HT-29 (cell line): ENCODE data around the gene CCL21. TPM values are rescaled to one million over a fixed set of nuclear protein-coding genes. Genes with fewer than 3 reads are reported as not detected.
A peak's percentile ranks its signal among the peaks of the same experiment; 100 is the strongest.
"Not testable (repeated sequence)": the region's sequence is repeated elsewhere in the genome, so short reads cannot be mapped to it uniquely, and the experiment has no call there.

Experiments
- DNase-seq: peaks from one replicate; pipeline ENCODE4 v3.0.0-alpha.2; 2015; ENCODE audit warnings: low spot score
- total RNA-seq: library from RNA; depleted of rRNA; stranded (reverse); fragments of >200 nt; shearing (Covaris generic); gene quantifications from 2 replicates; pipeline ENCODE4 v1.2.3, GENCODE V29; 2014; rRNA removed

Gene CCL21
- total RNA-seq = not detected in 2 replicates

- no peak for DNase-seq
These were observed at the start of gene CCL21 for GRCh38 chr9:34710023-34710422. Gene CCL21 (minus strand): TSS chr9:34710136. CDS start chr9:34710066, 70 bp downstream.

- DNase-seq = no peak
These were observed 49.6 kb upstream of the CCL21 start for GRCh38 chr9:34759432-34760134.

GRCh38 chr9:34750320-34750719 lies 40.4 kb upstream of the CCL21 start:
- DNase-seq = not testable (repeated sequence)

- DNase-seq = no peak
These were observed 36.6 kb upstream of the CCL21 start for GRCh38 chr9:34746526-34746925.

- peak; percentile 25 for DNase-seq
These were observed 34.6 kb upstream of the CCL21 start for GRCh38 chr9:34744295-34745221.

GRCh38 chr9:34742710-34743109 lies 32.8 kb upstream of the CCL21 start:
- DNase-seq = no peak

- no peak for DNase-seq
These were observed 31.7 kb upstream of the CCL21 start for GRCh38 chr9:34741628-34742027.

GRCh38 chr9:34740176-34740575 lies 30.2 kb upstream of the CCL21 start:
- DNase-seq = not testable (repeated sequence)

GRCh38 chr9:34737677-34738260 lies 27.8 kb upstream of the CCL21 start:
- no peak for DNase-seq

GRCh38 chr9:34734720-34735119 lies 24.8 kb upstream of the CCL21 start:
- DNase-seq = no peak

GRCh38 chr9:34732886-34733285 lies 22.9 kb upstream of the CCL21 start:
- no peak for DNase-seq

- no peak for DNase-seq
These were observed 22.5 kb upstream of the CCL21 start for GRCh38 chr9:34732478-34732877.

GRCh38 chr9:34723141-34723540 lies 13.2 kb upstream of the CCL21 start:
- DNase-seq = no peak

- not testable (repeated sequence) for DNase-seq
These were observed 9.8 kb upstream of the CCL21 start for GRCh38 chr9:34719769-34720025.

GRCh38 chr9:34719021-34719768 lies 9.3 kb upstream of the CCL21 start:
- no peak for DNase-seq

GRCh38 chr9:34717996-34718614 lies 8.2 kb upstream of the CCL21 start:
- DNase-seq = no peak

- no peak for DNase-seq
These were observed 6.8 kb upstream of the CCL21 start for GRCh38 chr9:34716711-34717110.

- no peak for DNase-seq
These were observed 5.8 kb upstream of the CCL21 start for GRCh38 chr9:34715639-34716215.

- DNase-seq = no peak
These were observed 4.1 kb upstream of the CCL21 start for GRCh38 chr9:34714007-34714406.

GRCh38 chr9:34712140-34712539 lies 2.2 kb upstream of the CCL21 start:
- no peak for DNase-seq
